Measurements from ENCODE around the gene SUSD6. TPM values are rescaled to one million over a fixed set of nuclear protein-coding genes. Genes with fewer than 3 reads are reported as not detected.

Gene SUSD6
- total RNA-seq, 3 donors from 2014 or later (not counting 1 experiment from before 2014, with no cell fraction given), result 119 to 144 (median 140) TPM

GRCh38 chr14:69612014-69612782, 802 bp downstream of the SUSD6 start:
- ATAC-seq (peak; percentile 37 to 56 (median 41)), DNase-seq (peak in 1 of 2 donors; percentile 75)
- peaks cover 59 to 60% of the 10 kb centered on the region in 2 donors for H3K4me1 Mint-ChIP-seq
- WGBS (ENCODE audit: insufficient coverage), result under 1% methylated on average over 47 of the region's 47 CpGs
- peak overlapping the region; percentile 88 for H3K4me3 ChIP-seq (ENCODE audit: low read length)
- no peaks in the 10 kb centered on the region for H3K9me3 Mint-ChIP-seq
- no peaks in the 10 kb centered on the region for H3K36me3 ChIP-seq (ENCODE audit: control insufficient read depth, insufficient read depth, low read length)
- no peaks in the 10 kb centered on the region for H3K9me3 ChIP-seq (ENCODE audit: control insufficient read depth, insufficient read depth, low read length)
- no peaks in the 10 kb centered on the region for H3K27me3 Mint-ChIP-seq (ENCODE audit: low read depth in 2 of 2)
- TF ChIP-seq CTCF (IDR thresholded peaks at IDR 0.05), result no peak
- H3K27ac ChIP-seq (ENCODE audit: low read length), result peak overlapping the region; percentile 76
- H3K27ac Mint-ChIP-seq, result peak overlapping the region; percentile 95 to 96
- no peaks in the 10 kb centered on the region for H3K27me3 ChIP-seq (ENCODE audit: control insufficient read depth, insufficient read depth, low read length)
- peak overlapping the region; percentile 89 for H3K4me3 Mint-ChIP-seq
- peaks cover 48% of the 10 kb centered on the region for H3K4me1 ChIP-seq (ENCODE audit: control insufficient read depth, insufficient read depth, low read length)
- intact Hi-C loops (cut with micrococcal nuclease), result loop anchor here (1.0 to 10.0 kb wide), 3 partner anchors 13 to 817 kb away; partner anchors contain the start of genes DCAF5 and ZFP36L1
- no peaks in the 10 kb centered on the region for H3K36me3 Mint-ChIP-seq

GRCh38 chr14:69612783-69613130, 1.4 kb downstream of the SUSD6 start:
- ATAC-seq (no peak), DNase-seq (peak in 1 of 2 donors; percentile 55)
- Histone ChIP-seq H3K4me1 (ENCODE audit: control insufficient read depth, insufficient read depth, low read length) (peaks cover 50% of the 10 kb centered on the region), H3K4me3 (ENCODE audit: low read length) (peak overlapping the region; percentile 88), H3K27ac (ENCODE audit: low read length) (peak overlapping the region; percentile 76), H3K27me3 (ENCODE audit: control insufficient read depth, insufficient read depth, low read length) (no peaks in the 10 kb centered on the region), H3K36me3 (ENCODE audit: control insufficient read depth, insufficient read depth, low read length) (no peaks in the 10 kb centered on the region), H3K9me3 (ENCODE audit: control insufficient read depth, insufficient read depth, low read length) (no peaks in the 10 kb centered on the region)
- H3K4me3 Mint-ChIP-seq, result peak overlapping the region; percentile 89
- intact Hi-C loops (cut with micrococcal nuclease), result loop anchor here (1.0 to 10.0 kb wide), 3 partner anchors 13 to 818 kb away; partner anchors contain the start of genes DCAF5 and ZFP36L1
- no peaks in the 10 kb centered on the region for H3K9me3 Mint-ChIP-seq
- no CpG with 5 or more reads among the region's 2 CpGs for WGBS (ENCODE audit: insufficient coverage)
- TF ChIP-seq CTCF (IDR thresholded peaks at IDR 0.05), result no peak
- H3K27ac Mint-ChIP-seq, result peak overlapping the region; percentile 95 to 96
- H3K4me1 Mint-ChIP-seq, result peaks cover 65 to 66% of the 10 kb centered on the region in 2 donors
- no peaks in the 10 kb centered on the region for H3K27me3 Mint-ChIP-seq (ENCODE audit: low read depth in 2 of 2)
- H3K36me3 Mint-ChIP-seq, result no peaks in the 10 kb centered on the region

- Mint-ChIP-seq H3K4me1 (peaks cover 72 to 73% of the 10 kb centered on the region in 2 donors), H3K36me3 (no peaks in the 10 kb centered on the region), H3K27ac (peak overlapping the region; percentile 95 to 96), H3K27me3 (ENCODE audit: low read depth in 2 of 2) (no peaks in the 10 kb centered on the region), H3K9me3 (no peaks in the 10 kb centered on the region), H3K4me3 (peak overlapping the region; percentile 89)
- ATAC-seq, result no peak
- 51% methylated on average over 4 of the region's 4 CpGs for WGBS (ENCODE audit: insufficient coverage)
- no peak overlapping the region for H3K4me3 ChIP-seq (ENCODE audit: low read length)
- intact Hi-C loops (cut with micrococcal nuclease), result loop anchor here (5.0 to 10.0 kb wide), 2 partner anchors 461 to 819 kb away; partner anchors contain the start of genes DCAF5 and ZFP36L1
- no peaks in the 10 kb centered on the region for H3K27me3 ChIP-seq (ENCODE audit: control insufficient read depth, insufficient read depth, low read length)
- no peaks in the 10 kb centered on the region for H3K9me3 ChIP-seq (ENCODE audit: control insufficient read depth, insufficient read depth, low read length)
- no peaks in the 10 kb centered on the region for H3K36me3 ChIP-seq (ENCODE audit: control insufficient read depth, insufficient read depth, low read length)
- H3K4me1 ChIP-seq (ENCODE audit: control insufficient read depth, insufficient read depth, low read length), result peaks cover 52% of the 10 kb centered on the region
- DNase-seq, result peak in 1 of 2 donors; percentile 28
- TF ChIP-seq CTCF (IDR thresholded peaks at IDR 0.05), result no peak
- H3K27ac ChIP-seq (ENCODE audit: low read length), result peak overlapping the region; percentile 76
Measured at GRCh38 chr14:69613312-69614073, 2.1 kb downstream of the SUSD6 start.
